ENCODE data around the gene IQCK. TPM values are rescaled to one million over a fixed set of nuclear protein-coding genes. Genes with fewer than 3 reads are reported as not detected.

IQCK gene
- total and polyA plus RNA-seq, 2 donors (not counting 3 experiments of a cell fraction or from before 2014, with no cell fraction given): 17.2 to 18.1 TPM

DNA sequence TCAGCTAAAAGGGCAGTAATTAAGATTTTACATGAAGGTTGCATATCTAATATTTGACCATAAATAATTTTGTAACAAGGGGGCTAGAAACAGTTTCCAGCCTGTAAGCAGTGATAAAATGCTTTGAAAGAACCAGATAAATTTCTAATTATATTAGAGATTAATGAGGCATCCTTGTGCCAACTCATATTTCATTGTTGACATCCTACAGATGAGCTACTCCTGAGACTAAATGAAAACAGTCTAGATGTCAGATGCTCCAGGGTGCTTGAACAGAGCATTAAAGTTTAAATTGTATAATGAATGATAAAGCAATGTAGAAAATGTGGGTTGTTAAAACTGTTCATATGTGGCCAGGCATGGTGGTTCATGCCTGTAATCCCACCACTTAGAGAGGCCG lies 23.3 kb downstream of the IQCK start:
- no peaks in the 10 kb centered on the region for H4K20me1 ChIP-seq (replicated peaks; ENCODE audit: control insufficient read depth, extremely low read depth, insufficient read depth, low read length)
- ChIA-PET CTCF (no interaction called here), POLR2A (no interaction called here)
- DNase-seq (ENCODE audit: low read depth, low spot score) (no peak), FAIRE-seq (no peak)
- H3K4me2 ChIP-seq (ENCODE audit: insufficient read depth, low read length): no peak overlapping the region
- H2AFZ ChIP-seq (ENCODE audit: low read depth, low read length): no peak overlapping the region
- no peaks in the 10 kb centered on the region for H3K9me3 ChIP-seq (replicated peaks; ENCODE audit: control insufficient read depth, insufficient read depth, low read length)
- no peak overlapping the region for H3K9ac ChIP-seq (replicated peaks; ENCODE audit: extremely low read depth, insufficient read depth, low read length)
- H3K4me3 ChIP-seq (replicated peaks in 1 of 3; ENCODE audit: insufficient read depth in 1 of 3, low read depth in 1 of 3, low read length in 3 of 3): no peak overlapping the region
- intact Hi-C loops (cut with micrococcal nuclease): no loop called here
- H3K27me3 ChIP-seq (ENCODE audit: control insufficient read depth in 2 of 2, insufficient read depth in 2 of 2, low read length in 2 of 2): no peaks in the 10 kb centered on the region
- no peaks in the 10 kb centered on the region for H3K36me3 ChIP-seq (ENCODE audit: control insufficient read depth in 2 of 2, extremely low read depth in 1 of 2, insufficient read depth in 2 of 2, low read length in 2 of 2)
- peaks cover 4% of the 10 kb centered on the region for H3K4me1 ChIP-seq (ENCODE audit: control insufficient read depth, extremely low read depth, insufficient read depth, low read length)
- dilution Hi-C loops (cut with MboI; ENCODE audit: extremely low pct_ligation_motif_present, low sequenced_read_pairs): no loop called here
- TF ChIP-seq GATA2 (IDR thresholded peaks at IDR 0.05; ENCODE audit: insufficient read depth, insufficient read length, low read depth, low read length) (no peak), MYC (IDR thresholded peaks at IDR 0.05; ENCODE audit: low read depth, low read length) (no peak), POLR2AphosphoS5 (IDR thresholded peaks at IDR 0.05; ENCODE audit: insufficient read depth, low read depth, low read length) (no peak), JUN (IDR thresholded peaks at IDR 0.05; ENCODE audit: borderline replicate concordance, insufficient read depth, insufficient read length, low read depth) (no peak), EZH2 (IDR thresholded peaks at IDR 0.05; ENCODE audit: borderline replicate concordance, low read depth, low read length, severe bottlenecking) (no peak), POLR2A (IDR thresholded peaks at IDR 0.05; ENCODE audit: low read depth, low read length) (no peak), FOS (IDR thresholded peaks at IDR 0.05; ENCODE audit: borderline replicate concordance, insufficient read depth, low read length) (no peak)
- TF ChIP-seq, protein P1, sequence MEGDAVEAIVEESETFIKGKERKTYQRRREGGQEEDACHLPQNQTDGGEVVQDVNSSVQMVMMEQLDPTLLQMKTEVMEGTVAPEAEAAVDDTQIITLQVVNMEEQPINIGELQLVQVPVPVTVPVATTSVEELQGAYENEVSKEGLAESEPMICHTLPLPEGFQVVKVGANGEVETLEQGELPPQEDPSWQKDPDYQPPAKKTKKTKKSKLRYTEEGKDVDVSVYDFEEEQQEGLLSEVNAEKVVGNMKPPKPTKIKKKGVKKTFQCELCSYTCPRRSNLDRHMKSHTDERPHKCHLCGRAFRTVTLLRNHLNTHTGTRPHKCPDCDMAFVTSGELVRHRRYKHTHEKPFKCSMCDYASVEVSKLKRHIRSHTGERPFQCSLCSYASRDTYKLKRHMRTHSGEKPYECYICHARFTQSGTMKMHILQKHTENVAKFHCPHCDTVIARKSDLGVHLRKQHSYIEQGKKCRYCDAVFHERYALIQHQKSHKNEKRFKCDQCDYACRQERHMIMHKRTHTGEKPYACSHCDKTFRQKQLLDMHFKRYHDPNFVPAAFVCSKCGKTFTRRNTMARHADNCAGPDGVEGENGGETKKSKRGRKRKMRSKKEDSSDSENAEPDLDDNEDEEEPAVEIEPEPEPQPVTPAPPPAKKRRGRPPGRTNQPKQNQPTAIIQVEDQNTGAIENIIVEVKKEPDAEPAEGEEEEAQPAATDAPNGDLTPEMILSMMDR (IDR thresholded peaks at IDR 0.05; ENCODE audit: extremely low read depth in 1 of 2, insufficient read depth in 1 of 2, low read depth in 1 of 2, low read length in 2 of 2): no peak
- TF ChIP-seq, protein P2, sequence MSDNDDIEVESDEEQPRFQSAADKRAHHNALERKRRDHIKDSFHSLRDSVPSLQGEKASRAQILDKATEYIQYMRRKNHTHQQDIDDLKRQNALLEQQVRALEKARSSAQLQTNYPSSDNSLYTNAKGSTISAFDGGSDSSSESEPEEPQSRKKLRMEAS (IDR thresholded peaks at IDR 0.05; ENCODE audit: insufficient read depth, insufficient read length): no peak
- no peaks in the 10 kb centered on the region for H3K9me1 ChIP-seq (replicated peaks; ENCODE audit: control insufficient read depth, extremely low read depth, insufficient read depth, low read length)
- H3K27ac ChIP-seq (ENCODE audit: insufficient read depth, low read depth, low read length): no peak overlapping the region
- no peaks in the 10 kb centered on the region for H3K79me2 ChIP-seq (ENCODE audit: control insufficient read depth, insufficient read depth, low read length)
- BruUV-seq (replicated peaks): no TSS peak

All from endothelial cell of umbilical vein (primary cell).